GM19099 (cell line): Measurements from ENCODE around the gene PRDX2.

Experiments
- POLR2A ChIP-seq: IDR thresholded peaks from 3 replicates; pipeline ENCODE4 v1.6.1; 2011; ENCODE audit warnings: low read depth; ENCODE audit not compliant: insufficient read length; ENCODE audit errors: extremely low read depth

The PRDX2 gene

GRCh38 chr19:12834976-12835757 is 33.6 kb upstream of the PRDX2 start:
- TF ChIP-seq POLR2A: no peak

DNA sequence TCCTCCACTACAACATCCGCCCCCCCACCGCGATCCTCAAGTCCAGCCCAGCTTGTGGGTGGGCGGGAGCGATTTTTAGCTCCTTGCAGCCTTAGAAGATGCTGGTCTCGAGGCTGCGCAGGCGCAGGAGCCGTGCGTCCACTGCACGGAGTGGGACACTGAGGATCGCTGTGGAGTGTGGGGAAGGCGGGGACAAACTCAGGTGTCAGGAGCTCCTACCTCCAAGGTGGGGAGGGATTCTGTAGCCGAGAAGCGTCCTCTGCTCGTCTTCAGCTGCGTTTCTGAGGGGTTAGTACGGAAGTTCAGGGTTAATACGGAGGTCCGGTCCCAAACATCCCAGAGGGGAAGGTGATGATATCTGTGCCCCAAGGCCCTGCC is 33.0 kb upstream of the PRDX2 start, which contains the start of gene RTBDN:
TSS of gene RTBDN (minus strand) at position 14 of the 378 bp plus-strand sequence. CDS start 4,600 bp downstream, outside the sequence.
- TF ChIP-seq POLR2A: no peak

DNA sequence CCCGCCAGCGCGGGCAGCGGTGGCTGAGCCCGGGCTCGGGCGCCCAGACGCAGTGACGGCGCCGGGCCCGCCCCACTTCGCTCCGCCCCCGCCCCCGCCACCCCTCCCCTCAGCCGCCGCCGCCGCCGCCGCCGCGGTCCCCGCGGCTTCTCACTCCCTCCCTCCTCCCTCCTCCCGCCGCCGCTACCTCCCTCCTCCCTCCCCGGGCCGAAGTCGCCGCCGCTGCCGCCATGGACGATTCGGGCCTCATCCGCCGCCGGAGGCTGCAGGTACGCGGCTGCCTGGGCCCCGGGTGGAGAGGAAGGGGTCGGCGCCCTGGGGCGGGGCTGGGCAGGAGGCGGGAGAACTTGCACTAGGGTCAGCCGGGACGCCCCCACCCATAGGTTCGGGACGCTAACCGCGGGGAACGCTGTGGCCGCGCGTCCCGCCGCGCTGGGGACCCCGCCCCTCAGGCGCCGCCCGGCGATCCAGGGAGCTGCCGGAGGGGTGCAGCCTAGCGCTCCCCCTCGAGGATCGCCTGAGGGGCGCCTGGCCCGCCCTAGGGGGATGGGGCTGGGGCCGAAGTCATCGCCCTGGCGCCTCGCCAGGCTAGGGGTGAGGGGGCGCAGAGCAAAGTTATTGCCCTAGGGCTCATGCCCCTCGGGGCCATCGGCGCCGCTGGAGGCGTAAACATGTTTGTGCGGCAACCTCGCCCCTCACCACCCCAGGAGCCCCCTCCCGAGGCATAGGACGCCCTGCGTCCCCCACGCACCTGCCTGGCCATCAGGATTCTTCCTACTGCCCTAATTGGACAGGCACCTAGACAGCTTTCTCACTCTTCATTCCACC is 32.4 kb upstream of the PRDX2 start:
- no peak for TF ChIP-seq POLR2A

GRCh38 chr19:12833418-12833737 is 31.8 kb upstream of the PRDX2 start:
- TF ChIP-seq POLR2A: no peak

DNA sequence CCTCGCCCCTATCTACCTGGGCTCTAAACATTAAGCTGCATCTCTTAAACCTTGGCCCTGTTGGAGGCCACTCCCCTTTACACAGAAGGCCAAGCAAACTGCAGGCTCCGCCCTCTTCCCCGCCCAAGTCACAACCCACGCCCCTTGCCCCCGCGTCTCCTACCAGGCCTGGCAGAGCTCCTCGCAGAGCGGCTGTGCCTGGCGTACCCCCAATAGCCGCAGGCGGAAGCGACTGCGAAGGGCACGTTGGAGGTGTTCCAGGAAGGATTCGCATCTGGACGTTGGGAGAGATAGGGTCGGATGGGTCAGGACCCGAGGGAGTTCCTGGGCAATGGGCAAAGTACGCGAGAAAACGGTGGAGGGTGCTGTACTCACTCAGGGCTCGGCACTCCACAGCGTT is 26.9 kb upstream of the PRDX2 start:
- TF ChIP-seq POLR2A: no peak

DNA sequence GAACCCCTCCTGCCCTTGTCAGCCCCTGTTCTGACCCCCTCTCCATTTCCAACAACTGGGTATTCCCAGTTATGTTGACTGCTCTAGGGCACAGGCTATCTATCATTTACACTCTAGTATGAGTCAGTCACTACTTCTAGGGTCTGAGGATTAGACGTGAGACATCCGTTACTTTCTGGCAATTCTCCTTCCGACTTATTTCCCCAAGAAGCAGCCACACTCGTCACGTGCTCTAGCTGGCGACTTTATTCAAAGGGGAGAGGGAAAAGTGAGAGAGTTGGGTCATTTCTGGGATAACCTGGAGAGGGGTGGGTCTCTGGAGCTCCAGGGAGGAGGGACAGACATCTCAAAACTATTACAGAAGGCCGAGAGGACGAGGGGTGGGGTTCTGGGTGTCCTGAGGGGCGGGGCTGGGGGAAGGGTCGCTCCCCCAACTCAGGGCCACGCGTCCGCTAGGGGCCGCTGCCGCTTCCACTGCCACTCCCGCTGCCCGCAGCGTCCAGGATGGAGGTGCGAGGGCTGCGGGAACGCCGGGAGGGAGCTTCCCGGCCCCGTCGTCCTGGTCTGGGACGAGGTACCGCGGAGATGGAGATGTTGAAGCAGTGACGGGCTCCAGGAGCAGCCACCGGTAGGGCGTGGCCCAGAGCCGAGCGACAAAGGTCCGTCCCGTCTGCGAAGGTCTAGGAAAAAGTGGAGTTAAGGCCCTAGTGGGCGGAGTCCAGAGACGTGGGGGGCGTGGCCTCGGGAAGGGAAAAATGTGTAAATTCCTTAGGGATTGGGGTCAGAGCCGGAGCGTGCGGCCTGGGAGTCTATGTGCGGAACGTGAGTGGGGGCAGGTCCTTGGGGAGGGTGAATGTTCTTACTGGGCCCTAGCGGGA is 23.9 kb upstream of the PRDX2 start:
- TF ChIP-seq POLR2A: no peak

- TF ChIP-seq POLR2A: no peak
Measured at GRCh38 chr19:12821761-12822160, 20.2 kb upstream of the PRDX2 start.

- no peak for TF ChIP-seq POLR2A
Measured at GRCh38 chr19:12815088-12815487, 13.5 kb upstream of the PRDX2 start.

DNA sequence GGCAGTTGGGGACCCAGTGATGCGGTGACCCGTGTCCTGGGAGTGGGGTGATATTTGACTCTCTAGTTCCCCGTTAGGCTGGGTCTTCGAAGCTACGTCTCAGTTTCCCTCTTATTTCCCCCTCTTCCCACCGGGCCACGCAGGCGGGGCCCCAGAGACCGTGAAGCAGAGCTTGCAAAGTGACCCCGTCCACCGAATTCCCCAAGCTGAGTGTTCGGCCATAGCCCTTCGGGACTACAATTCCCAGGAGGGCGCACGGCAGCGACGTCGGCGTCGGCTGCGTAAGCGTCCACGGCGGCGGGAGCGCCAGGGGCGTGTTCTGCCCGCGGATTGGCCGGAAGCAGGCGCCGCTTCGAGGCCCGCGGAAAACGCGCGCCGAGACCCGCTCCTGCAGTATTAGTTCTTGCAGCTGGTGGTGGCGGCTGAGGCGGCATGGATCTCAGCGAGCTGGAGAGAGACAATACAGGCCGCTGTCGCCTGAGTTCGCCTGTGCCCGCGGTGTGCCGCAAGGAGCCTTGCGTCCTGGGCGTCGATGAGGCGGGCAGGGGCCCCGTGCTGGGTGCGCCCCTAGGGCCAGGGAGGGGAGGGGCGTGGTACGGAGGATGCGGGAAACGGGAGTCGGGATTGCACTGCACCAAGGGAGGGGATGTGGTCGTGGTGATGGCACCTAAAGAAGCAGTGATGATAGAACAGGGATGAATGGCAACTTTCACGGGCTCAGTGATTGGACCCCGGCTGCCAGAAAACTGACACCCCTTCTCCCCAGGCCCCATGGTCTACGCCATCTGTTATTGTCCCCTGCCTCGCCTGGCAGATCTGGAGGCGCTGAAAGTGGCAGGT is 4.9 kb upstream of the PRDX2 start, which contains the start of gene RNASEH2A:
TSS of gene RNASEH2A (plus strand) at position 343 of the 840 bp plus-strand sequence. CDS start at position 433, 90 bp downstream.
- peak; percentile 84 for TF ChIP-seq POLR2A

DNA sequence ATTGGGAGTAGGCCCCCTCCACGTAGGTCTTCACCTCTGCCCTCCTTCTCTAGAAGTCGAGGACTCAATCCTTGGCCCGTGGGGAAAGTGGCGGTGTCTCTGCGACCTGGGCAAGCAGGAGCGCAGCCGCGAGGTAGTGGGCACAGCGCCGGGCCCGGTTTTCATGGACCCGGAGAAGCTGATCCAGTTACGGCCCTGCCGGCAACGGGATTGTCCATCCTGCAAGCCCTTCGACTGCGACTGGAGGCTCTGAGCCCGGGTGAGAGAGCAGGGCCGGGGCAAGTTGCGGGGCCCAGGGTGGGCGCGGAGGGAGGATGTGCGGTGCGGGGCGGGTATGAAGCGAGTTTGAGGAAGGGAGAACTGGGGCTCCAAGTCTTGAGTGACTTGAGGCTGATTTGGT is 2.5 kb upstream of the PRDX2 start:
- TF ChIP-seq POLR2A: no peak

DNA sequence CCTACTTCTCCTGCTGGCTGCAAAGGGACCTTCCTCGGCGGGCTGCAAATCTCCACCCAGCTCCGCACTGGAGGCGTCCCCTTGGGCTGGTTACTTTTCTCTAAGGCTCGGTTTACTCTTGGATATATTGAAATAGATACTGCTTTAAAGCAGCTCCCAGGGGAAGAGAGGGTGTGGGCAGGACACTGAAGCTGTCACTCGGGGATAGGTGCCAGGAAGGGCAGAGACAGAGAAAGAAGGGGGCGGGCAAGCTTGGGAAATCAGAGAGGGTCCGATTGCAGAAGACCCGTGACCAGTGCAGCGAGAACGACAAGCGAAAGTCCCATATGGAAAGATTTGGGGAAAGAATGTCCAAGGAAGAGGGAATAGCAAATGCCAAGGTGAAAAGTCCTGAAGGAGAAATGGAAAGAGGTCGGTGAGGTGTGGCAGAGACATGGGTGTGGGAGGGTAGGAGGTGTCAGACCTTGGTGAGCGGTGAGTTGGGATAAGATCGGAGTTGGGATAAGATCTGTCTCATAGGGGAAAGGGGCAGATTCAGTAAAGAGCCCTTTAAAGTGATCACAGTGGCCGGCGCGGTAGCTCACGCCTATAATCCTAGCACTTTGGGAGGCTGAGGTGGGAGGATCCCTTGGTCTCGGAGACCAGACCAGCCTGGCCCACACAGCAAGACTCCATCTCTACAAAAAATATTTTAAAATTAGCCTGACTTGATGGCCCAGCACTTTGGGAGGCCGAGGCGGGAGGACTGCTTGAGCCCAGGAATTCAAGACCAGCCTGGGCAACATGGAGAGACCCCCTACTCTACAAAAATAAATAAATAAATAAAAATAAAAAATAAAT is 887 bp upstream of the PRDX2 start:
- TF ChIP-seq POLR2A: no peak

- TF ChIP-seq POLR2A: no peak
Measured at GRCh38 chr19:12800923-12801465, 606 bp downstream of the PRDX2 start.

GRCh38 chr19:12800466-12800770 is 1.2 kb downstream of the PRDX2 start:
- no peak for TF ChIP-seq POLR2A
